Ascending aorta (tissue), 2 donors: Measurements from ENCODE around the gene GRM8. TPM values are rescaled to one million over a fixed set of nuclear protein-coding genes. Genes with fewer than 3 reads are reported as not detected.

Experiments
- DNase-seq, 2 donors: peaks; one replicate each; pipeline ENCODE4 v3.0.0-alpha.2; 2019; ENCODE audit warnings: low spot score in 2 of 2
- H3K27ac ChIP-seq, 2 donors: fragments of 200-600 bp; sonication (generic); one replicate each; pipeline ENCODE4 v1.5.1; 2016 to 2017; ENCODE audit warnings: mild to moderate bottlenecking in 1 of 2
- H3K27me3 ChIP-seq: fragments of 200-600 bp; sonication (generic); one replicate; pipeline ENCODE4 v1.5.1; 2017
- H3K36me3 ChIP-seq, 2 donors: fragments of 200-600 bp; sonication (generic); one replicate each; pipeline ENCODE4 v1.5.1; 2016
- H3K4me1 ChIP-seq, 2 donors: fragments of 200-600 bp; sonication (generic); one replicate each; pipeline ENCODE4 v1.5.1; 2016 to 2017; ENCODE audit warnings: mild to moderate bottlenecking in 1 of 2
- H3K4me3 ChIP-seq, 2 donors: fragments of 200-600 bp; sonication (generic); one replicate each; pipeline ENCODE4 v1.5.1; 2016 to 2017; ENCODE audit warnings: mild to moderate bottlenecking in 1 of 2
- H3K9me3 ChIP-seq, 2 donors: fragments of 200-600 bp; sonication (generic); one replicate each; pipeline ENCODE4 v1.5.1; 2016
- intact Hi-C: fragments of 100-400 bp; cut with DNase I; formaldehyde crosslinking; loops from one replicate; pipeline ENCODE4 v1.15.1; 2023
- total RNA-seq: library from RNA; depleted of rRNA; stranded (reverse); fragments of >200 nt; gene quantifications from one replicate; pipeline ENCODE4 v1.1.0, GENCODE V29; 2016
- TF ChIP-seq, protein P1 (sequence below), 3 experiments: fragments of 200-600 bp in 2 of 3; fragments of 450-650 bp in 1 of 3; sonication (generic) in 2 of 3; IDR thresholded peaks; one replicate each; pipeline ENCODE4 v1.5.1; 2016 to 2019; ENCODE audit warnings: antibody characterized with exemption in 3 of 3, mild to moderate bottlenecking in 1 of 3, moderate library complexity in 1 of 3

Gene GRM8
- total RNA-seq, 1 donor from 2014 or later: not detected

DNA sequence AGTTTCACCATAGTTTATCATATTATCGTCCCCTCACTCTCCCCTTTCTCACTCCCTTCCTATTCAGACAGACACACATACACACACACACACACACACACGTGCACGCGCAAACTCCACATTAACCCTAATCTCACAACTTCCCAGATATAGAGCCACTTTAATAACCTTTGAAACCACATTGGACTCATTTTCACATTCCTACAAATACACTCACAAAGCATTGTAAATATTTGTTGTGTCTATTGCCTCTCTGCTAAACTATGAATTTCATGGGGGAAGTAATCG, 433.6 kb downstream of the GRM8 start:
- Histone ChIP-seq H3K4me1 (no peaks in the 10 kb centered on the region), H3K4me3 (no peak overlapping the region), H3K27me3 (no peaks in the 10 kb centered on the region), H3K9me3 (no peaks in the 10 kb centered on the region), H3K27ac (no peak overlapping the region), H3K36me3 (no peaks in the 10 kb centered on the region)
- DNase-seq: no peak
- intact Hi-C loops: no loop called here
- TF ChIP-seq, protein P1, sequence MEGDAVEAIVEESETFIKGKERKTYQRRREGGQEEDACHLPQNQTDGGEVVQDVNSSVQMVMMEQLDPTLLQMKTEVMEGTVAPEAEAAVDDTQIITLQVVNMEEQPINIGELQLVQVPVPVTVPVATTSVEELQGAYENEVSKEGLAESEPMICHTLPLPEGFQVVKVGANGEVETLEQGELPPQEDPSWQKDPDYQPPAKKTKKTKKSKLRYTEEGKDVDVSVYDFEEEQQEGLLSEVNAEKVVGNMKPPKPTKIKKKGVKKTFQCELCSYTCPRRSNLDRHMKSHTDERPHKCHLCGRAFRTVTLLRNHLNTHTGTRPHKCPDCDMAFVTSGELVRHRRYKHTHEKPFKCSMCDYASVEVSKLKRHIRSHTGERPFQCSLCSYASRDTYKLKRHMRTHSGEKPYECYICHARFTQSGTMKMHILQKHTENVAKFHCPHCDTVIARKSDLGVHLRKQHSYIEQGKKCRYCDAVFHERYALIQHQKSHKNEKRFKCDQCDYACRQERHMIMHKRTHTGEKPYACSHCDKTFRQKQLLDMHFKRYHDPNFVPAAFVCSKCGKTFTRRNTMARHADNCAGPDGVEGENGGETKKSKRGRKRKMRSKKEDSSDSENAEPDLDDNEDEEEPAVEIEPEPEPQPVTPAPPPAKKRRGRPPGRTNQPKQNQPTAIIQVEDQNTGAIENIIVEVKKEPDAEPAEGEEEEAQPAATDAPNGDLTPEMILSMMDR (IDR thresholded peaks at IDR 0.05): no peak

DNA sequence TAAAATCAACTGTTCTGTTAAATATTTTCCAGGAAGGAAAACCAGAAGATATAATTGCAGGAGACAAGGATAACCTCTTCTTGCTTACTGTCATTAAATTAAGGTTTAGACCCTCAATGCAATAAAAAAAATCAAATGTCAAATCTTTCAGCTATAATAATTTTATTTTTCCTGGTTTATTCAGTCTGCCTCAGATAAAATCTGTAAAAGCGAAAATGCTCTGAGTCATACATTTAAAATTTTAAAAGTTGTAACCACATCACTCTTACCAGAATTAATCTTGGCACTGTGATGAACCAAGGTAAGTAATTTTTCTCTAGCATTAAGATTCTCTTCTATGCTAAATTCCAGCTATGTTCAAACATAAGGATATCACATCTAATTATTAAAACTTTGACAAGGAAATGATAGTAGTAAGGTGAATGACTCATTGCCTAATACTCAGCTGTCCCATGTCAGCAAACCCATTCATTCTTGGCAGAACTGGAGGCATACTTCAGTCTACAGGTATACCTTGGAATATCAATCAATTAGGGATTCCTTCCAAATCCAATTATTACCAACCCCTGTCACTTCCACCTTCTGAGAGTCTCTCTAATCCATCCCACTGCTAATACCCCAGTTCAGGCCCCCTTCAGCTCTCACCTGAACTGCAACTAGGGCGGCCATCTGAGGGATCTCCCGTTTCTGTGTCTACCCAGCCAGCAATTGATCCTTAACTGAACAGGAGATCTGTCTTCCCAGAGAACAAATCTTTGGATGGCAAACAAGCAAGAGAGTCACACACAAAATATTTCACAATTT, 434.1 kb downstream of the GRM8 start:
- TF ChIP-seq, protein P1 (IDR thresholded peaks at IDR 0.05): no peak
- no peak for DNase-seq
- H3K27me3 ChIP-seq: no peaks in the 10 kb centered on the region
- H3K36me3 ChIP-seq: no peaks in the 10 kb centered on the region
- H3K9me3 ChIP-seq: no peaks in the 10 kb centered on the region
- H3K4me3 ChIP-seq: no peak overlapping the region
- no peak overlapping the region for H3K27ac ChIP-seq
- intact Hi-C loops: no loop called here
- no peaks in the 10 kb centered on the region for H3K4me1 ChIP-seq

DNA sequence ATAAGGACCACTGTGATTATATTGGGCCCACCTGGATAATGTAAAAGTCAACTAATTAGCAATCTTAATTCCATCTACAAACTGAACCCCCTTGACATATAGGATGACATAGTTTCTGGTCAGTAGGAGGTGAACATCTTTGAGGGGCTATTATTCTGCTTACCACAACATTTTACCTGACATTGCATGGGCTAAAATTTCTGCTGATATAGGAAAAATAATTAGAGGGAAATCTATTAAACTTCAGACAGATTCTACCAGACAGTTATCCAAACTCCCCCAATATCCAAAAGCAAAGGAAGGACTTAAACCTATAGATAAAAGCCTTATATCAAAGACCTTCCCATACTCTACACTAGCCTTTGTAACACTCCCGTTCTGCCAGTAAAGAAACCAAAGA, 443.6 kb downstream of the GRM8 start:
- intact Hi-C loops: no loop called here
- DNase-seq: no peak
- no peaks in the 10 kb centered on the region for H3K36me3 ChIP-seq
- H3K4me1 ChIP-seq: no peaks in the 10 kb centered on the region
- no peaks in the 10 kb centered on the region for H3K27me3 ChIP-seq
- H3K27ac ChIP-seq: no peak overlapping the region
- H3K4me3 ChIP-seq: no peak overlapping the region
- H3K9me3 ChIP-seq: no peaks in the 10 kb centered on the region
- TF ChIP-seq, protein P1 (IDR thresholded peaks at IDR 0.05): no peak

DNA sequence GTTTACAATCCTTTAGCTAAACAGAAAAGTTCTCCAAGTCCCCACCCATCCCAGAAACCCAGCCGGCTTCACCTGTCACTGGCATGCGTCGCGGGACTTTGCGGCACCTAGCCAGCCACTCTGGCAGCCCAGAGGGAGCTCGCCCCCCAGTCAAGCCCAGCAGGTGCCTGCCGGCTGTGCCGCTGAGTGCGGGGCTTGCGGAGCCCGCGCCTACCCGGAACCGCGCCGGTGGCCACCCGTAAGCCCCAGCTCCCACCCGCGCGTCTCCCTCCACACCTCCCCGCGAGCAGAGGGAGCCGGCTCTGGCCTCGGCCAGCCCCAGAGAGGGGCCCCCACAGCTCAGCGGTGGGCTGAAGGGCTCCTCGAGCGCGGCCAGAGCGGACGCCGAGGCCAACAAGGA, 446.1 kb downstream of the GRM8 start:
- Histone ChIP-seq H3K36me3 (no peaks in the 10 kb centered on the region), H3K4me1 (no peaks in the 10 kb centered on the region), H3K4me3 (no peak overlapping the region), H3K9me3 (no peaks in the 10 kb centered on the region), H3K27ac (no peak overlapping the region), H3K27me3 (no peaks in the 10 kb centered on the region)
- TF ChIP-seq, protein P1 (IDR thresholded peaks at IDR 0.05): no peak
- no peak for DNase-seq
- intact Hi-C loops: no loop called here

DNA sequence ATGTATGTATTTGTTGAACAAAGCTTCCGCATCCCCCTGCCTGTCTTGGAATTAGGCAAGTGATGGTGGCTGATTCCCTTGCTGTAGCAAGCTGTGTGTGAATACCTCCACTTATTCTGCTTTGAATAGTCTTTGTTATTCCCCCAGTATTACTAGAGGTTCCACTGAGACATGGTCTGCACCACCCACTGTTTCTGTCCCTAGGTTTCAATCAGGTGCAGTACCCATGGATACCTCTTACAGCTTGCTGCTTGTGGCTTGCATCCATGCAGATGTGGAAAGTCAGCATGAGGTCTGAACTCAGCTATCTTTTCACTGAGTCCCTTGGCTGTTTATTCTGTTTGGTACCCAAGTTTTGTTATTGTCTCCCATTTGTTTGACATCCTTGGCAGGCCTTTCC, 447.4 kb downstream of the GRM8 start:
- Histone ChIP-seq H3K27ac (no peak overlapping the region), H3K4me1 (no peaks in the 10 kb centered on the region), H3K36me3 (no peaks in the 10 kb centered on the region), H3K27me3 (no peaks in the 10 kb centered on the region), H3K9me3 (no peaks in the 10 kb centered on the region), H3K4me3 (no peak overlapping the region)
- DNase-seq: no peak
- TF ChIP-seq, protein P1 (IDR thresholded peaks at IDR 0.05): no peak
- intact Hi-C loops: no loop called here

DNA sequence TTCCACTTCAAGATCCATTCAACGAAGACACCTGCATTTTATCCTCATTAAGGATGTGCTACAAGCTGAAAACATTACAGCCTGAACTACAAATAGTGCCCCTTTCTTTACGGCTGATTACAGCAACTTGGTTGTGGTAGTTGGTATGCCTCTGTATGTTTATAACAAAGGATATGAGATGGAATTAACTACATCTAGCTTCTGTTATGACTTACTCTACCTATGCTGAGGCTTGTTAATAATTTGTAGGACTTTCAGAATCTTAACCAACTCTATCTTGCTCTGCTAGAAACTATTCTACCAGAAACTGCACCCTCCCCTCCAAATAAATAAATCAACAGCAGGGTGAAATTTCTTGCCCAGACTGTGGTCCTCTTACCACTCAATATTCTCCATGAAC, 448.1 kb downstream of the GRM8 start:
- H3K36me3 ChIP-seq: no peaks in the 10 kb centered on the region
- H3K27ac ChIP-seq: no peak overlapping the region
- H3K4me3 ChIP-seq: no peak overlapping the region
- TF ChIP-seq, protein P1 (IDR thresholded peaks at IDR 0.05): no peak
- intact Hi-C loops: no loop called here
- no peaks in the 10 kb centered on the region for H3K4me1 ChIP-seq
- H3K9me3 ChIP-seq: no peaks in the 10 kb centered on the region
- H3K27me3 ChIP-seq: no peaks in the 10 kb centered on the region
- DNase-seq: no peak
